Measurements from ENCODE around the gene ATE1. TPM values are rescaled to one million over a fixed set of nuclear protein-coding genes. Genes with fewer than 3 reads are reported as not detected.

The ATE1 gene
- total RNA-seq, 4 donors from 2014 or later, result 15.5 to 29.8 (median 22.6) TPM

GRCh38 chr10:121851786-121852185 is 76.0 kb downstream of the ATE1 start:
- no peak for DNase-seq
- Histone ChIP-seq H3K4me3 (no peak overlapping the region), H3K27me3 (no peaks in the 10 kb centered on the region), H3K9me3 (no peaks in the 10 kb centered on the region), H3K27ac (no peak overlapping the region), H3K4me1 (no peaks in the 10 kb centered on the region), H3K36me3 (peaks cover 0 to 64% (median 4%) of the 10 kb centered on the region in 3 donors)
- 38 to 85% methylated on average over 1 of the region's 1 CpG for WGBS, 2 donors
- TF ChIP-seq CTCF (IDR thresholded peaks at IDR 0.05), result no peak
- no peak for TF ChIP-seq POLR2A (IDR thresholded peaks at IDR 0.05)
- intact Hi-C loops (cut with DNase I), result no loop called here

GRCh38 chr10:121848082-121848481 is 79.7 kb downstream of the ATE1 start:
- no peaks in the 10 kb centered on the region for H3K9me3 ChIP-seq
- intact Hi-C loops (cut with DNase I), result no loop called here
- no peaks in the 10 kb centered on the region for H3K27me3 ChIP-seq
- WGBS, 2 donors, result 90 to 91% methylated on average over 8 of the region's 8 CpGs
- peaks cover 0 to 65% (median 4%) of the 10 kb centered on the region in 3 donors for H3K36me3 ChIP-seq
- DNase-seq, result no peak
- peaks cover 0 to 2% (median 0%) of the 10 kb centered on the region in 3 donors for H3K4me1 ChIP-seq
- no peak for TF ChIP-seq POLR2A (IDR thresholded peaks at IDR 0.05)
- TF ChIP-seq CTCF (IDR thresholded peaks at IDR 0.05), result no peak
- H3K27ac ChIP-seq, result no peak overlapping the region
- H3K4me3 ChIP-seq, result no peak overlapping the region

- Histone ChIP-seq H3K36me3 (peaks cover 0 to 65% (median 4%) of the 10 kb centered on the region in 3 donors), H3K9me3 (no peaks in the 10 kb centered on the region), H3K27ac (no peak overlapping the region), H3K4me3 (no peak overlapping the region), H3K4me1 (peaks cover 0 to 12% (median 4%) of the 10 kb centered on the region in 3 donors), H3K27me3 (no peaks in the 10 kb centered on the region)
- intact Hi-C loops (cut with DNase I), result no loop called here
- 92 to 94% methylated on average over 2 of the region's 2 CpGs for WGBS, 2 donors
- DNase-seq, result no peak
- TF ChIP-seq POLR2A (IDR thresholded peaks at IDR 0.05) (no peak), CTCF (IDR thresholded peaks at IDR 0.05) (no peak)
Measured at GRCh38 chr10:121846555-121846954, 81.3 kb downstream of the ATE1 start.

GRCh38 chr10:121845044-121845784 is 82.6 kb downstream of the ATE1 start:
- no peak overlapping the region for H3K27ac ChIP-seq
- 65 to 79% methylated on average over 3 of the region's 3 CpGs for WGBS, 2 donors
- DNase-seq, result no peak
- H3K4me1 ChIP-seq, result peaks cover 0 to 20% (median 4%) of the 10 kb centered on the region in 3 donors
- no peaks in the 10 kb centered on the region for H3K9me3 ChIP-seq
- TF ChIP-seq POLR2A (IDR thresholded peaks at IDR 0.05), result no peak
- no peak for TF ChIP-seq CTCF (IDR thresholded peaks at IDR 0.05)
- intact Hi-C loops (cut with DNase I), result no loop called here
- H3K36me3 ChIP-seq, result peaks cover 0 to 54% (median 4%) of the 10 kb centered on the region in 3 donors
- no peak overlapping the region for H3K4me3 ChIP-seq
- no peaks in the 10 kb centered on the region for H3K27me3 ChIP-seq

GRCh38 chr10:121844537-121844936 is 83.3 kb downstream of the ATE1 start:
- TF ChIP-seq CTCF (IDR thresholded peaks at IDR 0.05), result no peak
- no peak for TF ChIP-seq POLR2A (IDR thresholded peaks at IDR 0.05)
- intact Hi-C loops (cut with DNase I), result no loop called here
- no peaks in the 10 kb centered on the region for H3K27me3 ChIP-seq
- no peak overlapping the region for H3K4me3 ChIP-seq
- peaks cover 0 to 20% (median 4%) of the 10 kb centered on the region in 3 donors for H3K4me1 ChIP-seq
- no peak for DNase-seq
- H3K27ac ChIP-seq, result no peak overlapping the region
- 64 to 73% methylated on average over 3 of the region's 3 CpGs for WGBS, 2 donors
- H3K36me3 ChIP-seq, result peaks cover 0 to 47% (median 4%) of the 10 kb centered on the region in 3 donors
- H3K9me3 ChIP-seq, result no peaks in the 10 kb centered on the region

All from esophagus squamous epithelium (tissue), 5 donors.